Ascending aorta (tissue), 2 donors: ENCODE results near the gene KDM2B. TPM values are rescaled to one million over a fixed set of nuclear protein-coding genes. Genes with fewer than 3 reads are reported as not detected.
A peak's percentile ranks its signal among the peaks of the same experiment; 100 is the strongest.

ENCODE experiments used
- DNase-seq, 2 donors: peaks; one replicate each; pipeline ENCODE4 v3.0.0-alpha.2; 2019; ENCODE audit warnings: low spot score in 2 of 2
- H3K27ac ChIP-seq, 2 donors: fragments of 200-600 bp; sonication (generic); one replicate each; pipeline ENCODE4 v1.5.1; 2016 to 2017; ENCODE audit warnings: mild to moderate bottlenecking in 1 of 2
- H3K27me3 ChIP-seq: fragments of 200-600 bp; sonication (generic); one replicate; pipeline ENCODE4 v1.5.1; 2017
- H3K36me3 ChIP-seq, 2 donors: fragments of 200-600 bp; sonication (generic); one replicate each; pipeline ENCODE4 v1.5.1; 2016
- H3K4me1 ChIP-seq, 2 donors: fragments of 200-600 bp; sonication (generic); one replicate each; pipeline ENCODE4 v1.5.1; 2016 to 2017; ENCODE audit warnings: mild to moderate bottlenecking in 1 of 2
- H3K4me3 ChIP-seq, 2 donors: fragments of 200-600 bp; sonication (generic); one replicate each; pipeline ENCODE4 v1.5.1; 2016 to 2017; ENCODE audit warnings: mild to moderate bottlenecking in 1 of 2
- H3K9me3 ChIP-seq, 2 donors: fragments of 200-600 bp; sonication (generic); one replicate each; pipeline ENCODE4 v1.5.1; 2016
- intact Hi-C: fragments of 100-400 bp; cut with DNase I; formaldehyde crosslinking; loops from one replicate; pipeline ENCODE4 v1.15.1; 2023
- total RNA-seq: library from RNA; depleted of rRNA; stranded (reverse); fragments of >200 nt; gene quantifications from one replicate; pipeline ENCODE4 v1.1.0, GENCODE V29; 2016
- TF ChIP-seq, protein P1 (sequence below), 3 experiments: fragments of 200-600 bp in 2 of 3; fragments of 450-650 bp in 1 of 3; sonication (generic) in 2 of 3; IDR thresholded peaks; one replicate each; pipeline ENCODE4 v1.5.1; 2016 to 2019; ENCODE audit warnings: antibody characterized with exemption in 3 of 3, mild to moderate bottlenecking in 1 of 3, moderate library complexity in 1 of 3

KDM2B gene
- total RNA-seq, 1 donor from 2014 or later: 17.3 TPM

- H3K27ac ChIP-seq: peak overlapping the region; percentile 88
These were observed 2.3 kb downstream of the KDM2B start for GRCh38 chr12:121578230-121579189.

DNA sequence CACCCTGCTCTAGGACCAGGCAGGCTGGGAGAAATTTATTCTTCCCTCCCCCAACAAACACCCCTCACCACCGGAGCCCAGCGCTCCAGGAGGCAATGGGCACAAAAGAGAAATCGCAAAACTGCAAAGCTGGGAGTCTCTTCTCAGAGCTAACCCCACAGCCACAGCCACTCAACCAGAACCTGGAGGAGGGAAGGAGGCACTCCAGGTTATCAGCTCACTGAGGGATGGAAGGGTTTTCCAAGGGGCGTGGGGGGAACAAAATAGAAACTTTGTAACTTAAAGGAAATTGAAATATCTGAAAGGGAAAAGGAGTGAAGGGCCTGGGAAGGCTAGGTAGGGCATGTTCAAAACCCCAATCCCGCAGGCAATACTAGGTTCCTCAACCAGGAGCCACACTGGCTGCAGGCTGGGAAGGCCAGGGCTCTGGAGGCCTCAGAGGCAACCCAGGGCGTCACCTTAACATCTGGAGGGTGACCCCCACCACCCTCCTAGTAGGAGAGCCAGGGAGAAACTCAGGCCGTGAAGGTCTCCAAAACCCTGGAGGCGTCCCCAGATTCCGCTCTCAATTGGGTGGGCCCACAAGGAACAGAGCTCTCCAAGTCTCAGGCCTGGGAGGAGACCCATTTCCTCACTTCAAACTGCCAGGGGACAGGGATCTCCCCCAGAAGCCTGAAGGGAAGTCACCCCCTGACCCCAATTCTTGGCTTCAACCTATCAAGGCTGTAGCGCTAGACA, 3.2 kb downstream of the KDM2B start:
- H3K4me1 ChIP-seq: peaks cover 6 to 39% of the 10 kb centered on the region in 2 donors

More at GRCh38 chr12:121578230-121579189, 2.3 kb downstream of the KDM2B start:
- intact Hi-C loops: no loop called here
- TF ChIP-seq, protein P1, sequence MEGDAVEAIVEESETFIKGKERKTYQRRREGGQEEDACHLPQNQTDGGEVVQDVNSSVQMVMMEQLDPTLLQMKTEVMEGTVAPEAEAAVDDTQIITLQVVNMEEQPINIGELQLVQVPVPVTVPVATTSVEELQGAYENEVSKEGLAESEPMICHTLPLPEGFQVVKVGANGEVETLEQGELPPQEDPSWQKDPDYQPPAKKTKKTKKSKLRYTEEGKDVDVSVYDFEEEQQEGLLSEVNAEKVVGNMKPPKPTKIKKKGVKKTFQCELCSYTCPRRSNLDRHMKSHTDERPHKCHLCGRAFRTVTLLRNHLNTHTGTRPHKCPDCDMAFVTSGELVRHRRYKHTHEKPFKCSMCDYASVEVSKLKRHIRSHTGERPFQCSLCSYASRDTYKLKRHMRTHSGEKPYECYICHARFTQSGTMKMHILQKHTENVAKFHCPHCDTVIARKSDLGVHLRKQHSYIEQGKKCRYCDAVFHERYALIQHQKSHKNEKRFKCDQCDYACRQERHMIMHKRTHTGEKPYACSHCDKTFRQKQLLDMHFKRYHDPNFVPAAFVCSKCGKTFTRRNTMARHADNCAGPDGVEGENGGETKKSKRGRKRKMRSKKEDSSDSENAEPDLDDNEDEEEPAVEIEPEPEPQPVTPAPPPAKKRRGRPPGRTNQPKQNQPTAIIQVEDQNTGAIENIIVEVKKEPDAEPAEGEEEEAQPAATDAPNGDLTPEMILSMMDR (IDR thresholded peaks at IDR 0.05): no peak
- H3K4me1 ChIP-seq: peaks cover 7 to 41% of the 10 kb centered on the region in 2 donors
- peaks cover 5 to 7% of the 10 kb centered on the region in 2 donors for H3K36me3 ChIP-seq
- H3K4me3 ChIP-seq: peak overlapping the region; percentile 77 to 92
- no peaks in the 10 kb centered on the region for H3K9me3 ChIP-seq
- DNase-seq: no peak
- H3K27me3 ChIP-seq: no peaks in the 10 kb centered on the region

GRCh38 chr12:121576851-121577391, 3.9 kb downstream of the KDM2B start:
- no peak overlapping the region for H3K4me3 ChIP-seq
- TF ChIP-seq, protein P1 (IDR thresholded peaks at IDR 0.05): no peak
- H3K9me3 ChIP-seq: no peaks in the 10 kb centered on the region
- intact Hi-C loops: no loop called here
- H3K36me3 ChIP-seq: peaks cover 5 to 9% of the 10 kb centered on the region in 2 donors
- no peak for DNase-seq
- H3K4me1 ChIP-seq: peaks cover 3 to 36% of the 10 kb centered on the region in 2 donors
- H3K27ac ChIP-seq: peak overlapping the region; percentile 88
- H3K27me3 ChIP-seq: no peaks in the 10 kb centered on the region

More for the DNA sequence above, 3.2 kb downstream of the KDM2B start:
- Histone ChIP-seq H3K36me3 (peaks cover 5 to 7% of the 10 kb centered on the region in 2 donors), H3K27ac (peak overlapping the region; percentile 88), H3K9me3 (no peaks in the 10 kb centered on the region), H3K4me3 (peak overlapping the region in 1 of 2 donors; percentile 92), H3K27me3 (no peaks in the 10 kb centered on the region)
- intact Hi-C loops: no loop called here
- no peak for DNase-seq
- TF ChIP-seq, protein P1 (IDR thresholded peaks at IDR 0.05): no peak

- Histone ChIP-seq H3K4me3 (no peak overlapping the region), H3K4me1 (peaks cover 3 to 31% of the 10 kb centered on the region in 2 donors), H3K27ac (peak overlapping the region; percentile 88), H3K36me3 (peaks cover 5 to 11% of the 10 kb centered on the region in 2 donors), H3K9me3 (no peaks in the 10 kb centered on the region), H3K27me3 (no peaks in the 10 kb centered on the region)
- no peak for DNase-seq
- TF ChIP-seq, protein P1 (IDR thresholded peaks at IDR 0.05): no peak
- intact Hi-C loops: no loop called here
These were observed 4.7 kb downstream of the KDM2B start for GRCh38 chr12:121575952-121576625.

DNA sequence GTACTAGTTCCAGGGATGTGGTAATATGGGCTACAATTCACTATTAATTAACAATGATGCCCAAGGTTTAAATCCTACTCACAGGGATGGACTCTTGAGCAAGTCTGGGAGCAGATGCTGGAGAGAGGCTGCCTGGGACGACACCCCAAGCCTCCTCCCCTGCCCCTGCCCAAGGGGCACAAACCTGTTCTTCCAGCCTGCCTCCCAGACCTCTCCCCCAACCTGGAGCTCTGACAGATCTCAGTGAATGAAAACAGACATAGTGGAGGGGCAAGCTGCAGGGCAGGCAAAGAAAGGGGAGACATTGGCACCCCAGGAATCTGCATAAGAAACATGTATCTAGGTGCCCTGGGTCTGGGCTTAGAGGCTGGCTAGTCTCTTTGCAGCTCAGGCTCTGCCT, 5.8 kb downstream of the KDM2B start:
- intact Hi-C loops: no loop called here
- Histone ChIP-seq H3K4me1 (peaks cover 0 to 29% of the 10 kb centered on the region in 2 donors), H3K4me3 (no peak overlapping the region), H3K36me3 (peaks cover 5 to 11% of the 10 kb centered on the region in 2 donors), H3K27me3 (no peaks in the 10 kb centered on the region), H3K9me3 (no peaks in the 10 kb centered on the region), H3K27ac (no peak overlapping the region)
- TF ChIP-seq, protein P1 (IDR thresholded peaks at IDR 0.05): no peak
- DNase-seq: no peak
